Fibroblast of lung (primary cell): ENCODE results near the gene KCNJ2. TPM values are rescaled to one million over a fixed set of nuclear protein-coding genes. Genes with fewer than 3 reads are reported as not detected.

Source experiments
- DNase-seq, 2 donors: peaks; one replicate each; pipeline versions ENCODE4 v3.0.0 to v3.0.0-alpha.2; 2010; ENCODE audit warnings: low read depth in 2 of 2
- H2AFZ ChIP-seq: 2 replicates; pipeline ENCODE4 v1.5.1; 2012; ENCODE audit warnings: low read length, control low read depth, inconsistent platforms
- H3K27ac ChIP-seq: 2 replicates; pipeline ENCODE4 v1.5.1; 2011; ENCODE audit warnings: low read length, control low read depth; ENCODE audit not compliant: insufficient read depth
- H3K27me3 ChIP-seq: 2 replicates; pipeline ENCODE4 v1.5.1; 2011; ENCODE audit warnings: mild to moderate bottlenecking, low read length; ENCODE audit not compliant: control insufficient read depth, insufficient read depth
- H3K36me3 ChIP-seq: 2 replicates; pipeline ENCODE4 v1.5.1; 2011; ENCODE audit warnings: low read length; ENCODE audit not compliant: control insufficient read depth, insufficient read depth
- H3K4me1 ChIP-seq: 2 replicates; pipeline ENCODE4 v1.5.1; 2011; ENCODE audit warnings: low read length; ENCODE audit not compliant: control insufficient read depth, insufficient read depth; ENCODE audit errors: extremely low read depth
- H3K4me2 ChIP-seq: 2 replicates; pipeline ENCODE4 v1.5.1; 2011; ENCODE audit warnings: low read length, control low read depth; ENCODE audit not compliant: insufficient read depth; ENCODE audit errors: extremely low read depth
- H3K4me3 ChIP-seq, 4 experiments: fragments of 200-600 bp in 1 of 4; sonication (generic) in 1 of 4; replicated peaks in 1 of 4; 2 replicates each; pipeline ENCODE4 v1.5.1; 2011 to 2016; ENCODE audit warnings: low read length in 4 of 4, low read depth in 3 of 4, mild to moderate bottlenecking in 3 of 4, control low read depth in 2 of 4, inconsistent platforms in 1 of 4, mixed read lengths in 1 of 4; ENCODE audit not compliant: insufficient read depth in 1 of 4; ENCODE audit errors: control extremely low read depth in 1 of 4
- H3K79me2 ChIP-seq: 2 replicates; pipeline ENCODE4 v1.5.1; 2012; ENCODE audit warnings: mild to moderate bottlenecking, low read length, inconsistent platforms; ENCODE audit not compliant: control insufficient read depth, insufficient read depth
- H3K9ac ChIP-seq: 2 replicates; pipeline ENCODE4 v1.5.1; 2011; ENCODE audit warnings: mild to moderate bottlenecking, low read length, control low read depth; ENCODE audit not compliant: insufficient read depth
- H3K9me3 ChIP-seq: 2 replicates; pipeline ENCODE4 v1.5.1; 2012; ENCODE audit warnings: low read depth, low read length; ENCODE audit not compliant: control insufficient read depth, insufficient read depth
- H4K20me1 ChIP-seq: 2 replicates; pipeline ENCODE4 v1.5.1; 2011; ENCODE audit warnings: low read length; ENCODE audit not compliant: control insufficient read depth, insufficient read depth; ENCODE audit errors: extremely low read depth
- CTCF ChIP-seq, 2 donors: IDR thresholded peaks in 1 of 2; conservative IDR thresholded peaks in 1 of 2; 1 replicate in 1 of 2; 2 replicates in 1 of 2; pipeline ENCODE4 v1.5.1; 2011 to 2012; ENCODE audit warnings: low read length in 2 of 2, control low read depth in 1 of 2, inconsistent platforms in 1 of 2, low read depth in 1 of 2, mild to moderate bottlenecking in 1 of 2
- EZH2 ChIP-seq: IDR thresholded peaks from 2 replicates; pipeline ENCODE4 v1.5.1; 2012; ENCODE audit warnings: low read length, control low read depth, mild to moderate bottlenecking; ENCODE audit errors: missing control alignments
- polyA plus RNA-seq, 2 donors: library from polyadenylated mRNA; depleted of rRNA in 1 of 2; stranded (reverse) in 1 of 2; unstranded in 1 of 2; fragments of >200 nt; gene quantifications; 2 replicates each; pipeline ENCODE4 v1.2.1, GENCODE V29; 2011 to 2012; ENCODE audit warnings: missing spikeins in 1 of 2
- total RNA-seq: library from RNA; depleted of rRNA; stranded (reverse); fragments of >200 nt; gene quantifications from 2 replicates; pipeline ENCODE4 v1.2.1, GENCODE V29; 2014

Gene KCNJ2
- total and polyA plus RNA-seq, 2 donors (not counting 1 experiment from before 2014, with no cell fraction given) = 6.6 to 48.1 TPM

DNA sequence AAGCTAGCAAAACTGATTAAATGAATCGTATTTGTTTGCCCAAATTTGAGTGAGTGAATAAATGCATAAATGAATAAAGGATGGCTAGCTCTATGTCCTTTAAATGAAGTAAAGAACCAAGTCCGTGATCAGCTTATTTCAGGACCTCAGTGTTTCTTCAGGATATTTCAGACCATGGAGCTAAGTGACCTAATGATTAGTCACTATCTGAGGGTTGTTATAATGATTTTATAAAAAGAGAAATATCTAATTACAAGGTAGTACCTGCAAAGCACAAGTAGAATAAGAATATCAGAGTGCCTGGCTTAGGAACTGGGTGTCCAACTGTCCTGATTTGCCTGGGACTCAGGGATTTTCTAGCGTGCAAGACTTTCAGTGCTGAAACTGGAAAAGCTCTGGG, 12.5 kb downstream of the KCNJ2 start:
- H3K4me2 ChIP-seq = no peak overlapping the region
- TF ChIP-seq EZH2 (no peak), CTCF (conservative IDR thresholded peaks at IDR 0.05 in 1 of 2, IDR thresholded peaks at IDR 0.05 in 1 of 2; ENCODE audit: low read depth in 1 of 2, low read length in 2 of 2) (no peak)
- H3K9ac ChIP-seq = no peak overlapping the region
- no peak overlapping the region for H3K4me3 ChIP-seq
- H3K9me3 ChIP-seq = no peaks in the 10 kb centered on the region
- peak in 1 of 2 donors; percentile 18 for DNase-seq
- H4K20me1 ChIP-seq = no peaks in the 10 kb centered on the region
- no peak overlapping the region for H2AFZ ChIP-seq
- no peaks in the 10 kb centered on the region for H3K4me1 ChIP-seq
- no peaks in the 10 kb centered on the region for H3K27me3 ChIP-seq
- no peaks in the 10 kb centered on the region for H3K36me3 ChIP-seq
- H3K27ac ChIP-seq = no peak overlapping the region
- H3K79me2 ChIP-seq = no peaks in the 10 kb centered on the region

DNA sequence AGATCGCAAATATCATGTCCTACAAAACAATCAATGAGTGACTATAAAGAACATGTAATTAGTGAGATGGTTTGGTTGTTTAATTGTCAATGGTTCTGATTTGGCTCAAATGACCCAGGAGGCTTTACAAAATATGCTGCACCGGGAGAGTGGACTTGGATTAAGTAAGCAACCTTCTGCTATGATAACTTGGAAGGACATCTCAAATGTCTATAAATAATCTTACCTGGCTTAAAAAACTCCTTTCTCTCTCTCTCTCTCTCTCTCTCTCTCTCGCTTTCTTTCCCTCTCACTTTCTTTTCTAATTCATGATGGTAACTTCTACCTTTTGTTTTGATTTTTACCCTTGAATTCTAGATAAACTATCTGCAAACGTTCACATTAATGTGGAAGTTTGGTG, 14.2 kb downstream of the KCNJ2 start:
- Histone ChIP-seq H3K79me2 (no peaks in the 10 kb centered on the region), H3K36me3 (no peaks in the 10 kb centered on the region), H2AFZ (no peak overlapping the region), H3K4me3 (no peak overlapping the region), H3K4me2 (no peak overlapping the region), H4K20me1 (no peaks in the 10 kb centered on the region), H3K9ac (no peak overlapping the region), H3K27me3 (no peaks in the 10 kb centered on the region), H3K4me1 (no peaks in the 10 kb centered on the region), H3K27ac (no peak overlapping the region), H3K9me3 (no peaks in the 10 kb centered on the region)
- DNase-seq = no peak
- TF ChIP-seq CTCF (conservative IDR thresholded peaks at IDR 0.05 in 1 of 2, IDR thresholded peaks at IDR 0.05 in 1 of 2; ENCODE audit: low read depth in 1 of 2, low read length in 2 of 2) = no peak
- no peak for TF ChIP-seq EZH2

GRCh38 chr17:70184207-70184606, 14.9 kb downstream of the KCNJ2 start:
- no peaks in the 10 kb centered on the region for H4K20me1 ChIP-seq
- H3K79me2 ChIP-seq = no peaks in the 10 kb centered on the region
- H3K9ac ChIP-seq = no peak overlapping the region
- H3K4me1 ChIP-seq = no peaks in the 10 kb centered on the region
- TF ChIP-seq CTCF (conservative IDR thresholded peaks at IDR 0.05 in 1 of 2, IDR thresholded peaks at IDR 0.05 in 1 of 2; ENCODE audit: low read depth in 1 of 2, low read length in 2 of 2) (no peak), EZH2 (no peak)
- no peaks in the 10 kb centered on the region for H3K36me3 ChIP-seq
- H3K27ac ChIP-seq = no peak overlapping the region
- no peaks in the 10 kb centered on the region for H3K27me3 ChIP-seq
- DNase-seq = no peak
- no peaks in the 10 kb centered on the region for H3K9me3 ChIP-seq
- H3K4me2 ChIP-seq = no peak overlapping the region
- no peak overlapping the region for H3K4me3 ChIP-seq
- H2AFZ ChIP-seq = no peak overlapping the region
